ENCODE results near the gene PVRIG.

DNA sequence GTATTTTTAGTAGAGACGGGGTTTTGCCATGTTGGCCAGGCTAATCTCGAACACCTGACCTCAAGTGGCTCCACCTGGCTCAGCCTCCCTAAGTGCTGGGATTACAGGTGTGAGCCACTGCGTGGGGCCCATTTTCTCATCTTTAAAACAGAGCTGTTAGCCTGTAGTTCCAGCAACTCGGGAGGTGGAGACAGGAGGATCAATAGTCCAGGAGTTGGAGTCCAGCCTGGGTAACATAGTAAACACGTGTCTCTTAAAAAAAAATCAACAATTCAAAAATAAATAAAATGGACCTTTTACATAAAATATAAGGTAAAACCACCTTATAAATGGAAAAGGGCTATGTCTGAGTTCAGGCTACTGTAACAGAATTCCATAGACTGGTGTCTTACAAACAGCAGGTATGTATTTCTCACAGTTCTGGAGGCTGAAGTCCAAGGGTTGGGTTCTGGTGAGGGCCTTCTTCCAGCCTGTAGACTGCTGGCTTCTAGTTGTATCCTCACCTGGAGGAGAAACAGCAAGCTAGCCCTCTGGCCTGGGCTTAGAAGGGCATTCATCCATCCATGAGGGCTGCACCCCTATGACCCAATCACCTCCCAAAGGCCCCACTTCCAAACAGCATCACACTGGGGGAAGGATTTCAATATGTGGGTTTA lies 7.0 kb upstream of the PVRIG start:
- no peak for TF ChIP-seq CTCF (IDR thresholded peaks at IDR 0.05)
- no peak for TF ChIP-seq POLR2A (IDR thresholded peaks at IDR 0.05)

All from lower leg skin (tissue), 3 donors.